PC-3 (cell line): ENCODE measurements around the gene GALNT13. TPM values are rescaled to one million over a fixed set of nuclear protein-coding genes. Genes with fewer than 3 reads are reported as not detected.

Experiments
- ATAC-seq: fragments of 200-7000 bp; cut with Tn5 transposase; 2 replicates; pipeline ENCODE4 v1.9.1; 2020; ENCODE audit warnings: mild to moderate bottlenecking, moderate library complexity
- BruUV-seq: library from RNA; stranded (reverse); fragments of 400-500 nt; replicated peaks from 2 replicates; lab custom pipeline; 2021; lab: Mats Ljungman, UMichigan
- CTCF ChIA-PET: fragments of 300-600 bp; sonication (Branson Sonifier 250); formaldehyde crosslinking; loops from one replicate; lab custom pipeline; 2022; ENCODE audit warnings: antibody characterized with exemption; lab: Charles Lee
- POLR2A ChIA-PET: fragments of 300-600 bp; sonication (Branson Sonifier 250); formaldehyde crosslinking; loops from one replicate; lab custom pipeline; 2022; ENCODE audit warnings: antibody characterized with exemption; ENCODE audit not compliant: unreplicated experiment; lab: Charles Lee
- DNase-seq: peaks from one replicate; pipeline ENCODE4 v3.0.0-alpha.2; 2015
- H2AFZ ChIP-seq: fragments of 300-600 bp; sonication (generic); 2 replicates; pipeline ENCODE4 v1.6.0; 2016; ENCODE audit warnings: antibody characterized with exemption, low read length
- H3F3A ChIP-seq: fragments of 300-600 bp; sonication (generic); one replicate; pipeline ENCODE4 v1.6.0; 2017; ENCODE audit warnings: antibody characterized with exemption, low read length, control low read depth, mild to moderate bottlenecking; ENCODE audit not compliant: unreplicated experiment
- H3K27ac ChIP-seq: fragments of 300-600 bp; sonication (generic); 2 replicates; pipeline ENCODE4 v1.5.1; 2016; ENCODE audit warnings: mild to moderate bottlenecking, low read length
- H3K27me3 ChIP-seq: fragments of 300-600 bp; sonication (generic); 2 replicates; pipeline ENCODE4 v1.6.1; 2016; ENCODE audit warnings: low read length, mixed read lengths
- H3K36me3 ChIP-seq: fragments of 300-600 bp; sonication (generic); 2 replicates; pipeline ENCODE4 v1.6.1; 2016; ENCODE audit warnings: low read depth, mixed run types, low read length, mixed read lengths
- H3K4me1 ChIP-seq: fragments of 300-600 bp; sonication (generic); 2 replicates; pipeline ENCODE4 v1.5.1; 2016; ENCODE audit warnings: low read length; ENCODE audit not compliant: insufficient read depth
- H3K4me2 ChIP-seq: fragments of 300-600 bp; sonication (generic); 2 replicates; pipeline ENCODE4 v1.6.0; 2016; ENCODE audit warnings: low read length
- H3K4me3 ChIP-seq: fragments of 300-600 bp; sonication (generic); 2 replicates; pipeline ENCODE4 v1.5.1; 2016; ENCODE audit warnings: mild to moderate bottlenecking, low read length, mixed read lengths
- H3K79me2 ChIP-seq: fragments of 300-600 bp; sonication (generic); 2 replicates; pipeline ENCODE4 v1.6.1; 2017; ENCODE audit warnings: low read length, mixed read lengths
- H3K9ac ChIP-seq: fragments of 300-600 bp; sonication (generic); 2 replicates; pipeline ENCODE4 v1.6.0; 2016; ENCODE audit warnings: mild to moderate bottlenecking, low read length
- H3K9me2 ChIP-seq: fragments of 300-600 bp; sonication (generic); replicated peaks from 2 replicates; pipeline ENCODE4 v1.6.1; 2016; ENCODE audit warnings: mixed run types, low read length, mixed read lengths
- H3K9me3 ChIP-seq: fragments of 300-600 bp; sonication (generic); 2 replicates; pipeline ENCODE4 v1.6.1; 2016; ENCODE audit warnings: low read length, mixed read lengths
- H4K20me1 ChIP-seq: fragments of 300-600 bp; sonication (generic); 2 replicates; pipeline ENCODE4 v1.6.1; 2016; ENCODE audit warnings: low read length, mixed read lengths
- CTCF ChIP-seq: fragments of 300-600 bp; sonication (generic); conservative IDR thresholded peaks from 2 replicates; pipeline ENCODE4 v1.5.1; 2017; ENCODE audit warnings: antibody characterized with exemption, low read depth, mild to moderate bottlenecking, low read length
- EZH2 ChIP-seq: fragments of 300-600 bp; sonication (generic); IDR thresholded peaks from one replicate; pipeline ENCODE4 v1.6.1; 2017; ENCODE audit warnings: antibody characterized with exemption, mild to moderate bottlenecking, low read length; ENCODE audit not compliant: unreplicated experiment
- EZH2phosphoT487 ChIP-seq: fragments of 300-600 bp; sonication (generic); IDR thresholded peaks from 2 replicates; pipeline ENCODE4 v1.6.1; 2018; ENCODE audit warnings: mild to moderate bottlenecking, antibody characterized with exemption, low read length, borderline replicate concordance
- intact Hi-C: fragments of 100-400 bp; cut with micrococcal nuclease; formaldehyde crosslinking; loops from 2 replicates; pipeline ENCODE4 v1.9.0; 2023
- total RNA-seq: library from RNA; depleted of rRNA; stranded (reverse); fragments of >200 nt; gene quantifications from 2 replicates; pipeline ENCODE4 v1.2.3, GENCODE V29; 2014

GALNT13 gene
- total RNA-seq, 1 experiment from 2014 or later, result 2.0 TPM

- no peaks in the 10 kb centered on the region for H3K4me1 ChIP-seq
- no TSS peak for BruUV-seq
- no peak overlapping the region for H3K4me3 ChIP-seq
- no peaks in the 10 kb centered on the region for H3F3A ChIP-seq
- DNase-seq (no peak), ATAC-seq (no peak)
- intact Hi-C loops, result no loop called here
- no peaks in the 10 kb centered on the region for H3K79me2 ChIP-seq
- no peaks in the 10 kb centered on the region for H3K27me3 ChIP-seq
- H2AFZ ChIP-seq, result no peak overlapping the region
- no peaks in the 10 kb centered on the region for H4K20me1 ChIP-seq
- POLR2A ChIA-PET, result no interaction called here
- no peak overlapping the region for H3K27ac ChIP-seq
- H3K9me3 ChIP-seq, result peaks cover 5% of the 10 kb centered on the region; the same call in 1 of the 2 replicates
- H3K9me2 ChIP-seq, result no peaks in the 10 kb centered on the region
- CTCF ChIA-PET, result no interaction called here
- no peak overlapping the region for H3K4me2 ChIP-seq
- no peaks in the 10 kb centered on the region for H3K36me3 ChIP-seq
- no peak overlapping the region for H3K9ac ChIP-seq
- no peak for TF ChIP-seq CTCF
- no peak for TF ChIP-seq EZH2
- TF ChIP-seq EZH2phosphoT487, result no peak
These were observed 418.1 kb downstream of the GALNT13 start for GRCh38 chr2:154289870-154290269.

- TF ChIP-seq EZH2phosphoT487 (no peak), EZH2 (no peak), CTCF (no peak)
- Histone ChIP-seq H2AFZ (no peak overlapping the region), H3K4me2 (no peak overlapping the region)
These were observed 419.8 kb downstream of the GALNT13 start for GRCh38 chr2:154291511-154291910.

GRCh38 chr2:154291927-154292326 is 420.2 kb downstream of the GALNT13 start:
- Histone ChIP-seq H3K9me2 (no peaks in the 10 kb centered on the region), H3K79me2 (no peaks in the 10 kb centered on the region), H3K9ac (no peak overlapping the region), H3K4me1 (no peaks in the 10 kb centered on the region), H3K4me3 (no peak overlapping the region), H4K20me1 (no peaks in the 10 kb centered on the region), H2AFZ (no peak overlapping the region), H3K36me3 (no peaks in the 10 kb centered on the region), H3K27me3 (no peaks in the 10 kb centered on the region), H3K27ac (no peak overlapping the region), H3F3A (no peaks in the 10 kb centered on the region), H3K9me3 (0 out of 2 replicates have a peak, but pooled peaks cover 5% of the 10 kb centered on the region), H3K4me2 (no peak overlapping the region)
- DNase-seq (no peak), ATAC-seq (no peak)
- CTCF ChIA-PET, result no interaction called here
- POLR2A ChIA-PET, result no interaction called here
- BruUV-seq, result no TSS peak
- intact Hi-C loops, result no loop called here
- no peak for TF ChIP-seq CTCF

More at GRCh38 chr2:154291511-154291910, 419.8 kb downstream of the GALNT13 start:
- no peaks in the 10 kb centered on the region for H3F3A ChIP-seq
- no peaks in the 10 kb centered on the region for H3K36me3 ChIP-seq
- ChIA-PET POLR2A (interaction anchor here (0.6 kb wide), 1 partner anchor 21 kb away, joined by 3 read pairs; no protein-coding TSS in a partner anchor), CTCF (no interaction called here)
- no peaks in the 10 kb centered on the region for H4K20me1 ChIP-seq
- no peaks in the 10 kb centered on the region for H3K27me3 ChIP-seq
- H3K27ac ChIP-seq, result no peak overlapping the region
- no peak for ATAC-seq
- intact Hi-C loops, result no loop called here
- H3K9ac ChIP-seq, result no peak overlapping the region
- H3K79me2 ChIP-seq, result no peaks in the 10 kb centered on the region
- no TSS peak for BruUV-seq
- no peak for DNase-seq
- no peaks in the 10 kb centered on the region for H3K4me1 ChIP-seq
- 0 out of 2 replicates have a peak, but pooled peaks cover 5% of the 10 kb centered on the region for H3K9me3 ChIP-seq
- no peaks in the 10 kb centered on the region for H3K9me2 ChIP-seq
- no peak overlapping the region for H3K4me3 ChIP-seq
